ENCODE results near the gene RNF186.

- TF ChIP-seq CTCF (IDR thresholded peaks at IDR 0.05 in 8 of 11, conservative IDR thresholded peaks at IDR 0.05 in 3 of 11) (no peak), POLR2A (IDR thresholded peaks at IDR 0.05) (no peak)
Measured at GRCh38 chr1:19817160-19817559, 2.1 kb upstream of the RNF186 start.

Measured in spleen (tissue), 7 donors.